ENCODE data around the gene STUM. TPM values are rescaled to one million over a fixed set of nuclear protein-coding genes. Genes with fewer than 3 reads are reported as not detected.

STUM gene
- total and polyA plus RNA-seq, 10 of the 15 experiments (the other 5 are each of a cell fraction or from before 2014, with no cell fraction given): under 0.01 to 0.15 (median 0.09) TPM; not detected in 5

GRCh38 chr1:226518375-226518774 lies 30.2 kb upstream of the STUM start (continued):
- no peak for TF ChIP-seq BCLAF1 (IDR thresholded peaks at IDR 0.05)
- no peak for TF ChIP-seq TCF7 (IDR thresholded peaks at IDR 0.05; ENCODE audit: borderline replicate concordance)

- no peaks in the 10 kb centered on the region; the same call in 2 of the 3 replicates for H3K9me3 ChIP-seq (replicated peaks; ENCODE audit: control insufficient read depth, insufficient read depth, low read length)
- ChIA-PET CTCF (no interaction called here), RAD21 (ENCODE audit: unreplicated experiment) (interaction anchor here (0.5 kb wide), 1 partner anchor 329 kb away, joined by 3 read pairs; no protein-coding TSS in a partner anchor), POLR2A (no interaction called here), SMC1A (ENCODE audit: uncharacterized antibody, unreplicated experiment) (interaction anchor here (0.6 kb wide), 1 partner anchor 41 kb away, joined by 3 read pairs; no protein-coding TSS in a partner anchor)
- no TSS peak for BruUV-seq (replicated peaks)
- no peaks in the 10 kb centered on the region for H3K36me3 ChIP-seq (ENCODE audit: control insufficient read depth in 2 of 2, insufficient read depth in 2 of 2, low read length in 1 of 2)
- H3K27me3 ChIP-seq (replicated peaks in 1 of 2; ENCODE audit: control insufficient read depth in 2 of 2, insufficient read depth in 2 of 2, low read length in 1 of 2): no peaks in the 10 kb centered on the region
- no peak for DNase-seq (ENCODE audit: low read depth, low spot score)
- 0% methylated on average over 1 of the region's 1 CpG for WGBS (ENCODE audit: insufficient coverage, insufficient replicate concordance, low lambda C conversion rate, missing lambda C conversion rate)
- no peak overlapping the region for H3K27ac ChIP-seq (ENCODE audit: control insufficient read depth, insufficient read depth)
- no peak overlapping the region for H3K9ac ChIP-seq (ENCODE audit: control insufficient read depth, insufficient read depth, low read length)
- intact Hi-C loops (cut with micrococcal nuclease; ENCODE audit: unreplicated experiment): no loop called here
- H3K79me2 ChIP-seq (ENCODE audit: control insufficient read depth, insufficient read depth, low read length): no peaks in the 10 kb centered on the region
- no peak overlapping the region for H2AFZ ChIP-seq (ENCODE audit: control insufficient read depth, low read depth, low read length)
- no peak for FAIRE-seq
- H3K4me2 ChIP-seq (ENCODE audit: control insufficient read depth, insufficient read depth): no peak overlapping the region
- no peaks in the 10 kb centered on the region for H4K20me1 ChIP-seq (ENCODE audit: control insufficient read depth, insufficient read depth)
- no peak for ATAC-seq
- H3K4me1 ChIP-seq (ENCODE audit: control insufficient read depth, insufficient read depth, low read length): no peaks in the 10 kb centered on the region
- no peak overlapping the region for H3K4me3 ChIP-seq
- in situ Hi-C loops (cut with MboI): no loop called here
- no peak for TF ChIP-seq TBL1XR1 (IDR thresholded peaks at IDR 0.05; ENCODE audit: low read depth, low read length)
- no peak for TF ChIP-seq CEBPZ (IDR thresholded peaks at IDR 0.05; ENCODE audit: low read depth, low read length)
- TF ChIP-seq STAT3 (IDR thresholded peaks at IDR 0.05; ENCODE audit: low read depth, low read length): no peak
- no peak for TF ChIP-seq LARP7 (IDR thresholded peaks at IDR 0.05)
- no peak for TF ChIP-seq SREBF1 (IDR thresholded peaks at IDR 0.05; ENCODE audit: low read length)
- no peak for TF ChIP-seq YBX1 (IDR thresholded peaks at IDR 0.05)
- no peak for TF ChIP-seq PRDM15 (CRISPR knock-in tag; IDR thresholded peaks at IDR 0.05)
- no peak for TF ChIP-seq DPF2 (IDR thresholded peaks at IDR 0.05)
- TF ChIP-seq SIN3A (IDR thresholded peaks at IDR 0.05; ENCODE audit: low read depth, low read length): no peak
- TF ChIP-seq POLR2A (IDR thresholded peaks at IDR 0.05; ENCODE audit: low read depth, low read length): no peak
- no peak for TF ChIP-seq TCF12 (IDR thresholded peaks at IDR 0.05; ENCODE audit: low read depth, low read length)
- TF ChIP-seq SMC3 (IDR thresholded peaks at IDR 0.05; ENCODE audit: borderline replicate concordance, low read length): no peak
- TF ChIP-seq NFYA (IDR thresholded peaks at IDR 0.05; ENCODE audit: borderline replicate concordance, low read depth, low read length): no peak
Measured at GRCh38 chr1:226519135-226519534, 29.4 kb upstream of the STUM start.
